CD14-positive monocyte (primary cell): ENCODE results near the gene ISX. TPM values are rescaled to one million over a fixed set of nuclear protein-coding genes. Genes with fewer than 3 reads are reported as not detected.

Experiments used
- DNase-seq, 3 donors: peaks; one replicate each; pipeline ENCODE4 v3.0.0-alpha.2; 2011 to 2022
- H2AFZ ChIP-seq: 2 replicates; pipeline ENCODE4 v1.6.0; 2012; ENCODE audit warnings: mild to moderate bottlenecking, low read depth, low read length, inconsistent platforms; ENCODE audit not compliant: insufficient read depth, poor library complexity, severe bottlenecking
- H3K27ac ChIP-seq, 2 donors: 1 replicate in 1 of 2; 2 replicates in 1 of 2; pipeline ENCODE4 v1.5.1; 2012 to 2013; ENCODE audit warnings: low read length in 2 of 2, control low read depth in 1 of 2, inconsistent platforms in 1 of 2, low read depth in 1 of 2, mild to moderate bottlenecking in 1 of 2
- H3K27me3 ChIP-seq, 2 donors: one replicate each; pipeline versions ENCODE4 v1.6.0 to v1.6.1; 2011 to 2013; ENCODE audit warnings: low read length in 2 of 2; ENCODE audit not compliant: control insufficient read depth in 2 of 2, insufficient read depth in 2 of 2
- H3K36me3 ChIP-seq, 2 donors: replicated peaks in 1 of 2; 1 replicate in 1 of 2; 2 replicates in 1 of 2; pipeline versions ENCODE4 v1.5.1 to v1.6.1; 2012 to 2013; ENCODE audit warnings: low read length in 2 of 2, control low read depth in 1 of 2, inconsistent platforms in 1 of 2, mild to moderate bottlenecking in 1 of 2; ENCODE audit not compliant: insufficient read depth in 2 of 2, control insufficient read depth in 1 of 2
- H3K4me1 ChIP-seq, 2 donors: 1 replicate in 1 of 2; 2 replicates in 1 of 2; pipeline versions ENCODE4 v1.5.1 to v1.6.1; 2012 to 2013; ENCODE audit warnings: low read length in 2 of 2, control low read depth in 1 of 2, inconsistent platforms in 1 of 2, mild to moderate bottlenecking in 1 of 2, moderate library complexity in 1 of 2; ENCODE audit not compliant: insufficient read depth in 2 of 2, control insufficient read depth in 1 of 2
- H3K4me2 ChIP-seq: replicated peaks from 2 replicates; pipeline ENCODE3; 2012; ENCODE audit warnings: low read length, moderate library complexity, mild to moderate bottlenecking; ENCODE audit not compliant: poor library complexity, severe bottlenecking; ENCODE audit errors: extremely low read depth
- H3K4me3 ChIP-seq, 3 experiments: fragments of 200-600 bp in 1 of 3; sonication (generic) in 1 of 3; replicated peaks in 1 of 3; 1 replicate in 2 of 3; 2 replicates in 1 of 3; pipeline ENCODE4 v1.5.1; 2011 to 2013; ENCODE audit warnings: low read length in 3 of 3, mild to moderate bottlenecking in 3 of 3, control low read depth in 2 of 3, low read depth in 2 of 3, inconsistent platforms in 1 of 3, moderate library complexity in 1 of 3
- H3K79me2 ChIP-seq: 2 replicates; pipeline ENCODE4 v1.6.0; 2012; ENCODE audit warnings: mild to moderate bottlenecking, control low read depth, inconsistent platforms, low read length, moderate library complexity; ENCODE audit not compliant: insufficient read depth
- H3K9ac ChIP-seq: 2 replicates; pipeline ENCODE4 v1.6.0; 2017; ENCODE audit warnings: low read length, mild to moderate bottlenecking; ENCODE audit not compliant: insufficient read depth, poor library complexity, severe bottlenecking
- H3K9me3 ChIP-seq, 2 donors: replicated peaks in 1 of 2; 1 replicate in 1 of 2; 2 replicates in 1 of 2; pipeline versions ENCODE4 v1.5.1 to v1.6.1; 2012 to 2013; ENCODE audit warnings: low read length in 2 of 2, control low read depth in 1 of 2; ENCODE audit not compliant: control insufficient read depth in 1 of 2, insufficient read depth in 1 of 2
- H4K20me1 ChIP-seq: 2 replicates; pipeline ENCODE4 v1.6.0; 2012; ENCODE audit warnings: mild to moderate bottlenecking, low read length, control low read depth, moderate library complexity; ENCODE audit not compliant: insufficient read depth
- H3K27ac Mint-ChIP-seq, 7 donors: one replicate each; pipeline ENCODE4 v1.8.0; 2020; ENCODE audit warnings: mild to moderate bottlenecking in 7 of 7, mixed read lengths in 7 of 7, moderate library complexity in 6 of 7, inconsistent platforms in 2 of 7
- H3K27me3 Mint-ChIP-seq, 3 donors: one replicate each; pipeline ENCODE4 v1.8.0; 2021 to 2022; ENCODE audit warnings: low read depth in 3 of 3, mild to moderate bottlenecking in 3 of 3, mixed read lengths in 3 of 3, moderate library complexity in 3 of 3, inconsistent platforms in 1 of 3
- H3K36me3 Mint-ChIP-seq, 2 donors: one replicate each; pipeline ENCODE4 v1.8.0; 2020; ENCODE audit warnings: mixed read lengths in 2 of 2, inconsistent platforms in 1 of 2, mild to moderate bottlenecking in 1 of 2
- H3K4me1 Mint-ChIP-seq: one replicate; pipeline ENCODE4 v1.8.0; 2020; ENCODE audit warnings: mild to moderate bottlenecking, mixed read lengths
- H3K4me3 Mint-ChIP-seq, 2 donors: one replicate each; pipeline ENCODE4 v1.8.0; 2020; ENCODE audit warnings: mild to moderate bottlenecking in 2 of 2, mixed read lengths in 2 of 2, moderate library complexity in 1 of 2
- H3K9me3 Mint-ChIP-seq, 7 donors: one replicate each; pipeline ENCODE4 v1.8.0; 2020 to 2022; ENCODE audit warnings: mixed read lengths in 7 of 7, mild to moderate bottlenecking in 6 of 7, moderate library complexity in 6 of 7, inconsistent platforms in 2 of 7
- WGBS: methylation state at CpG from one replicate; pipeline ENCODE4 v1.1.5; 2013; ENCODE audit warnings: missing lambda C conversion rate; ENCODE audit not compliant: insufficient coverage; 5-methylcytosine and 5-hydroxymethylcytosine counted together
- intact Hi-C, 2 donors: fragments of 100-400 bp; cut with micrococcal nuclease; formaldehyde crosslinking; loops; one replicate each; pipeline versions ENCODE4 v1.15.0 to v1.15.1; 2023
- polyA plus RNA-seq, 3 donors: library from polyadenylated mRNA; depleted of rRNA in 1 of 3; unstranded in 2 of 3; stranded (reverse) in 1 of 3; fragments of 300-500 nt in 2 of 3; fragments of >200 nt in 1 of 3; fragmentation: Illumina TruSeq in 2 of 3; gene quantifications; 1 replicate in 2 of 3; 2 replicates in 1 of 3; pipeline ENCODE4 v1.2.3, GENCODE V29; 2012 to 2021
- TF ChIP-seq, protein P1 (sequence below): fragments of 200-600 bp; IDR thresholded peaks from one replicate; pipeline ENCODE4 v1.8.0; 2022; ENCODE audit warnings: antibody characterized with exemption, mild to moderate bottlenecking

ISX gene
- polyA plus RNA-seq, 3 donors, result not detected

DNA sequence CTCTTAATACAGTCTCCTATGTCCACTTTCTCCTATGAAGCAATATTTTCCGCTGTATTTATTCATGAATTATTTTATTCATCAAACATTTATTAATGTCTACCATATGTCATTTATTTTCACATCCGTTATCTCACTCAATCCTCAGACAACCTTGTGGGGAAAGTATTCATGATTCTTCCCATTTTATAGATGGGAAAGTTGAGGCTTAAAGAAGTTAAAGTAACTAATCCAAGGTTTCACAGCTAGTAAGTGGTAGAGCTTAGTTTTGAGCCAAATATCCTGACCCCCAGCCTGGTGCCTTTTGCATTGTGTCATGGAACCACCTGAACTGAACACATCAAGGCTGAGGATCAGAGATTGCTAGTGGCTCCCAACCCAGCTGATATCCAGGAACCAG lies 66.6 kb downstream of the ISX start:
- Histone ChIP-seq H3K79me2 (no peaks in the 10 kb centered on the region), H3K9ac (no peak overlapping the region), H3K27ac (no peak overlapping the region), H3K4me1 (no peaks in the 10 kb centered on the region), H3K27me3 (peaks cover 0 to 8% of the 10 kb centered on the region in 2 donors), H4K20me1 (no peaks in the 10 kb centered on the region), H3K4me2 (no peak overlapping the region), H3K9me3 (no peaks in the 10 kb centered on the region), H2AFZ (no peak overlapping the region), H3K4me3 (no peak overlapping the region), H3K36me3 (no peaks in the 10 kb centered on the region)
- Mint-ChIP-seq H3K27me3 (peaks cover 13 to 22% (median 15%) of the 10 kb centered on the region in 3 donors), H3K4me1 (no peaks in the 10 kb centered on the region), H3K9me3 (peaks cover 0 to 3% (median 0%) of the 10 kb centered on the region in 7 donors), H3K36me3 (no peaks in the 10 kb centered on the region), H3K4me3 (no peak overlapping the region), H3K27ac (no peak overlapping the region)
- DNase-seq, result no peak
- intact Hi-C loops, result no loop called here
- TF ChIP-seq, protein P1, sequence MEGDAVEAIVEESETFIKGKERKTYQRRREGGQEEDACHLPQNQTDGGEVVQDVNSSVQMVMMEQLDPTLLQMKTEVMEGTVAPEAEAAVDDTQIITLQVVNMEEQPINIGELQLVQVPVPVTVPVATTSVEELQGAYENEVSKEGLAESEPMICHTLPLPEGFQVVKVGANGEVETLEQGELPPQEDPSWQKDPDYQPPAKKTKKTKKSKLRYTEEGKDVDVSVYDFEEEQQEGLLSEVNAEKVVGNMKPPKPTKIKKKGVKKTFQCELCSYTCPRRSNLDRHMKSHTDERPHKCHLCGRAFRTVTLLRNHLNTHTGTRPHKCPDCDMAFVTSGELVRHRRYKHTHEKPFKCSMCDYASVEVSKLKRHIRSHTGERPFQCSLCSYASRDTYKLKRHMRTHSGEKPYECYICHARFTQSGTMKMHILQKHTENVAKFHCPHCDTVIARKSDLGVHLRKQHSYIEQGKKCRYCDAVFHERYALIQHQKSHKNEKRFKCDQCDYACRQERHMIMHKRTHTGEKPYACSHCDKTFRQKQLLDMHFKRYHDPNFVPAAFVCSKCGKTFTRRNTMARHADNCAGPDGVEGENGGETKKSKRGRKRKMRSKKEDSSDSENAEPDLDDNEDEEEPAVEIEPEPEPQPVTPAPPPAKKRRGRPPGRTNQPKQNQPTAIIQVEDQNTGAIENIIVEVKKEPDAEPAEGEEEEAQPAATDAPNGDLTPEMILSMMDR, result no peak
- WGBS, result no CpG with 5 or more reads among the region's 2 CpGs

GRCh38 chr22:35133702-35134380 lies 67.9 kb downstream of the ISX start:
- peaks cover 0 to 3% (median 0%) of the 10 kb centered on the region in 7 donors for H3K9me3 Mint-ChIP-seq
- H4K20me1 ChIP-seq, result no peaks in the 10 kb centered on the region
- no peaks in the 10 kb centered on the region for H3K36me3 ChIP-seq
- H3K36me3 Mint-ChIP-seq, result no peaks in the 10 kb centered on the region
- peaks cover 0 to 8% of the 10 kb centered on the region in 2 donors for H3K27me3 ChIP-seq
- no peaks in the 10 kb centered on the region for H3K79me2 ChIP-seq
- 74% methylated on average over 11 of the region's 14 CpGs for WGBS
- H3K9ac ChIP-seq, result no peak overlapping the region
- H3K4me3 ChIP-seq, result no peak overlapping the region
- intact Hi-C loops, result no loop called here
- H3K4me1 Mint-ChIP-seq, result no peaks in the 10 kb centered on the region
- no peaks in the 10 kb centered on the region for H3K9me3 ChIP-seq
- H3K27ac ChIP-seq, result no peak overlapping the region
- peaks cover 13 to 21% (median 15%) of the 10 kb centered on the region in 3 donors for H3K27me3 Mint-ChIP-seq
- no peak overlapping the region for H3K4me2 ChIP-seq
- TF ChIP-seq, protein P1, result no peak
- no peaks in the 10 kb centered on the region for H3K4me1 ChIP-seq
- no peak overlapping the region for H3K27ac Mint-ChIP-seq
- no peak for DNase-seq
- no peak overlapping the region for H2AFZ ChIP-seq
- no peak overlapping the region for H3K4me3 Mint-ChIP-seq
